ENCODE measurements around the gene CPNE1. TPM values are rescaled to one million over a fixed set of nuclear protein-coding genes. Genes with fewer than 3 reads are reported as not detected.
A peak's percentile ranks its signal among the peaks of the same experiment; 100 is the strongest.

Gene CPNE1
- total and polyA plus RNA-seq, 2 of the 8 experiments (the other 6 are each of a cell fraction or from before 2014, with no cell fraction given), result 294 to 346 TPM

GRCh38 chr20:35711588-35712209 lies 47.0 kb upstream of the CPNE1 start:
- no peak overlapping the region for H3K14ac ChIP-seq (ENCODE audit: insufficient read length)
- no peaks in the 10 kb centered on the region for H3K27me3 ChIP-seq (replicated peaks in 1 of 4; ENCODE audit: control insufficient read depth in 3 of 4, extremely low read depth in 1 of 4, insufficient read depth in 3 of 4, low read length in 3 of 4)
- no peak overlapping the region for H3K27ac ChIP-seq (ENCODE audit: low read depth, low read length)
- no peak overlapping the region for H2BK120ac ChIP-seq (replicated peaks; ENCODE audit: low read depth, low read length)
- H3K4me3 ChIP-seq (ENCODE audit: extremely low read depth in 1 of 4, insufficient read depth in 2 of 4, low read depth in 3 of 4, low read length in 4 of 4), result no peak overlapping the region
- H3K79me2 ChIP-seq (ENCODE audit: control insufficient read depth in 1 of 2, insufficient read depth in 2 of 2, low read length in 2 of 2), result peaks cover 0 to 55% of the 10 kb centered on the region in 2 experiments; a peak in 2 of 4 replicates
- H3K79me1 ChIP-seq (ENCODE audit: low read depth, low read length), result 0 out of 2 replicates have a peak, but pooled peaks cover 3% of the 10 kb centered on the region
- peaks cover 6 to 7% of the 10 kb centered on the region in 2 experiments for H4K20me1 ChIP-seq (replicated peaks in 1 of 2; ENCODE audit: control insufficient read depth in 1 of 2, insufficient read depth in 2 of 2, low read length in 2 of 2)
- no peak overlapping the region for H3K9ac ChIP-seq (replicated peaks in 1 of 4; ENCODE audit: extremely low read depth in 1 of 4, low read depth in 3 of 4, low read length in 3 of 4)
- H2BK12ac ChIP-seq (ENCODE audit: low read depth, low read length), result no peak overlapping the region
- H4K5ac ChIP-seq (ENCODE audit: insufficient read length, low read depth, low read length), result no peak overlapping the region
- no peak overlapping the region for H4K91ac ChIP-seq (replicated peaks; ENCODE audit: insufficient read length, low read length)
- H3K4me1 ChIP-seq (replicated peaks in 1 of 4; ENCODE audit: control insufficient read depth in 3 of 4, insufficient read depth in 4 of 4, low read length in 3 of 4), result no peaks in the 10 kb centered on the region
- peaks cover 24 to 99% (median 79%) of the 10 kb centered on the region in 4 experiments for H3K36me3 ChIP-seq (ENCODE audit: control insufficient read depth in 2 of 4, insufficient read depth in 4 of 4, low read length in 3 of 4)
- no peak overlapping the region for H2AFZ ChIP-seq (ENCODE audit: low read length)
- 87% methylated on average over 6 of the region's 6 CpGs; no CpG with 5 or more reads in 1 of the 2 experiments for WGBS, 2 experiments (ENCODE audit: extremely low coverage in 1 of 2, insufficient coverage in 1 of 2, insufficient read length in 1 of 2, insufficient replicate concordance in 2 of 2, low coverage in 1 of 2, low lambda C conversion rate in 2 of 2, missing lambda C conversion rate in 1 of 2)
- no peak overlapping the region for H2AK5ac ChIP-seq (ENCODE audit: low read depth, low read length)
- no peak overlapping the region for H2BK20ac ChIP-seq (ENCODE audit: low read length)
- H3K23ac ChIP-seq (ENCODE audit: insufficient read length), result no peak overlapping the region
- H2BK15ac ChIP-seq (ENCODE audit: low read length), result no peak overlapping the region
- H2BK5ac ChIP-seq (ENCODE audit: low read depth, low read length), result no peak overlapping the region
- H4K8ac ChIP-seq (ENCODE audit: extremely low read depth, insufficient read depth, low read length), result no peak overlapping the region
- CTCF ChIA-PET (ENCODE audit: partially characterized antibody), result interaction anchor here (0.7 to 1.4 kb wide), 4 partner anchors 10 to 498 kb away, joined by 3 to 4 read pairs (median 3); partner anchors contain the start of gene RBM39
- H3K18ac ChIP-seq (ENCODE audit: extremely low read depth, low read length), result no peak overlapping the region
- no peak overlapping the region for H3K4ac ChIP-seq (replicated peaks; ENCODE audit: insufficient read length, low read depth, low read length)
- POLR2A ChIA-PET (ENCODE audit: partially characterized antibody), result interaction anchor here (40.1 to 45.3 kb wide), 2 partner anchors 6 to 19 kb away, joined by 2341 read pairs; partner anchors contain the start of genes NFS1, RBM39 and ROMO1
- H3K56ac ChIP-seq (replicated peaks; ENCODE audit: insufficient read length, low read depth, low read length), result no peak overlapping the region
- FAIRE-seq (no peak), DNase-seq (ENCODE audit: low read depth in 1 of 2, low spot score in 2 of 2) (peak in 1 of 2 experiments; percentile 33)
- no peaks in the 10 kb centered on the region for H3K23me2 ChIP-seq (ENCODE audit: low read depth, low read length)
- H3K4me2 ChIP-seq (ENCODE audit: insufficient read depth in 1 of 2, low read depth in 2 of 2, low read length in 2 of 2), result no peak overlapping the region
- no peaks in the 10 kb centered on the region for H3K9me3 ChIP-seq (ENCODE audit: insufficient read depth in 2 of 2, low read depth in 1 of 2, low read length in 1 of 2)
- TF ChIP-seq SP2 (IDR thresholded peaks at IDR 0.05; ENCODE audit: low read length), result no peak
- TF ChIP-seq SIN3A (conservative IDR thresholded peaks at IDR 0.05 in 1 of 2, IDR thresholded peaks at IDR 0.05 in 1 of 2; ENCODE audit: low read depth in 1 of 2, low read length in 2 of 2), result no peak
- no peak for TF ChIP-seq MAX (IDR thresholded peaks at IDR 0.05)
- TF ChIP-seq KDM1A (IDR thresholded peaks at IDR 0.05; ENCODE audit: borderline replicate concordance, low read length), result no peak
- no peak for TF ChIP-seq SUZ12 (IDR thresholded peaks at IDR 0.05; ENCODE audit: low read length)
- TF ChIP-seq KDM4A (IDR thresholded peaks at IDR 0.05; ENCODE audit: low read depth, low read length, severe bottlenecking), result no peak
- TF ChIP-seq HDAC6 (IDR thresholded peaks at IDR 0.05; ENCODE audit: low read depth, low read length), result no peak
- TF ChIP-seq RXRA (IDR thresholded peaks at IDR 0.05; ENCODE audit: insufficient read depth, low read depth, low read length), result no peak
- no peak for TF ChIP-seq SIRT6 (IDR thresholded peaks at IDR 0.05; ENCODE audit: low read length)
- no peak for TF ChIP-seq NANOG (IDR thresholded peaks at IDR 0.05; ENCODE audit: insufficient read depth, low read depth, low read length, poor library complexity, severe bottlenecking)
- no peak for TF ChIP-seq CEBPB (IDR thresholded peaks at IDR 0.05; ENCODE audit: low read depth, low read length)
- no peak for TF ChIP-seq SRF (IDR thresholded peaks at IDR 0.05; ENCODE audit: low read depth, low read length)
